HG03520 (cell line): ENCODE measurements around the gene IMP3.

ENCODE experiments used
- ATAC-seq: cut with Tn5 transposase; IDR thresholded peaks from one replicate; pipeline ENCODE4 v1.9.1; 2021; ENCODE audit warnings: mild to moderate bottlenecking, moderate library complexity; ENCODE audit not compliant: unreplicated experiment

IMP3 gene

DNA sequence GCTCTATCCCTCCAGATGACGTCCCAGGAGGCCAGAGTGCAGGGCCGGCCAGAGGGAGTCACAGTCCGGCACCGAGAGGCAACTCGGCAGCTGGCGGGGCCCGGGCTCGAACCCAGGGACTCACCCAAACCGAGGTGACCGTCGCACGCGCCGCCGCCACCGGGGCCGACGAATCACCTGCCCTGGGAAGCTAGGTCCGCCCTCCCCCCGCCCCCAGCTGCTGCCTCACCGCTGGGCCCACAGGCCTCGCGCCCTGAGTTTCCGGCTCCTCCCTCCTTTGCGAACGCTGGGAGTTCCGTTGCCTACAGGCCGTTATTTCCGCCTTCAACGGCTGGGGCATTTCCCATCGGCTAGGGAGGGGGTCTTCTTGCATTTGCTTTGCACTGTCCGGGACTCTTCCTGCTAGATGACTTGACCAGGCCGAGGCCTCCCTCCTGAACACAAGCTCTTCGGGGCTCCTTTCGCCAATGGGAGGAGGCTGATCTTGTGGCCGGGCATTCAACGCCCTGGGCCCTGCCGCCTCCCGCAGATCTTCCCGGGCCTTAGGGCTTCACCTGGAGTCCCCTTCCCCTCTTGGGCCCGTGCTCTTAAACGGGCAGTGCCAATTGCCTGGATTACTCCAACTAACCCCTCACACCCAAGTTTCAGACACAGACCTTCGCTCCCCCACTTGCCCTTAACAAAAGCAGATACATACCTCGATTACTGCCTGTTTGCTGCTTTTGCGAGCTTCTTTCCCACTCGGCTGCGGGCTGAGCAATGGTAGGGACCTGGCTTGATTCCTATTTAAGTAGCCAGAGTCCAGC, 14.3 kb downstream of the IMP3 start, which contains the start of gene SNUPN:
SNUPN (minus strand) TSS at position 184 of the 806 bp plus-strand sequence. CDS start 4,674 bp downstream, outside the sequence.
- peak; percentile 69 for ATAC-seq

- no peak for ATAC-seq
These were observed 17.5 kb downstream of the IMP3 start for GRCh38 chr15:75622505-75622904.

- no peak for ATAC-seq
These were observed 19.1 kb downstream of the IMP3 start for GRCh38 chr15:75620841-75621391.

- ATAC-seq: no peak
These were observed 19.8 kb downstream of the IMP3 start for GRCh38 chr15:75620058-75620820.

DNA sequence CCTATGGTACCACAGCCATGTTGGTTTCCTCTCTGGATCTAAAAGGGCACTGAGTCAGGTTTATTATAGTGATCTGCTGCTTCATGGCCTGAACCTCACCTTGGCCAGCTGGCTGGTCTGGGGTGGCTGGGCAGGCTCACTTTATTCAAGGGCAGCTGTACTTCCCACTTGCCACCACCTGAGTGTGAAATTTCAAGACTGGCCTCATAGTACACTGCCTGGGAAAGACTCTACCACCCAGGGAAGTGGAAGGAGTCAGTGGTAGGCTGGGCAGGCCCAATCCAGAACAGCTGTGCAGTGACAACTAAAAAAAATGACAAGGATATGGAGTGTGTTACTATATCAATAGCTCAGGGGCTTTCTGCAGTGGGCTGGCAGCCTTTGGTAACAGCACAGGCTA, 23.3 kb downstream of the IMP3 start:
- ATAC-seq: no peak

DNA sequence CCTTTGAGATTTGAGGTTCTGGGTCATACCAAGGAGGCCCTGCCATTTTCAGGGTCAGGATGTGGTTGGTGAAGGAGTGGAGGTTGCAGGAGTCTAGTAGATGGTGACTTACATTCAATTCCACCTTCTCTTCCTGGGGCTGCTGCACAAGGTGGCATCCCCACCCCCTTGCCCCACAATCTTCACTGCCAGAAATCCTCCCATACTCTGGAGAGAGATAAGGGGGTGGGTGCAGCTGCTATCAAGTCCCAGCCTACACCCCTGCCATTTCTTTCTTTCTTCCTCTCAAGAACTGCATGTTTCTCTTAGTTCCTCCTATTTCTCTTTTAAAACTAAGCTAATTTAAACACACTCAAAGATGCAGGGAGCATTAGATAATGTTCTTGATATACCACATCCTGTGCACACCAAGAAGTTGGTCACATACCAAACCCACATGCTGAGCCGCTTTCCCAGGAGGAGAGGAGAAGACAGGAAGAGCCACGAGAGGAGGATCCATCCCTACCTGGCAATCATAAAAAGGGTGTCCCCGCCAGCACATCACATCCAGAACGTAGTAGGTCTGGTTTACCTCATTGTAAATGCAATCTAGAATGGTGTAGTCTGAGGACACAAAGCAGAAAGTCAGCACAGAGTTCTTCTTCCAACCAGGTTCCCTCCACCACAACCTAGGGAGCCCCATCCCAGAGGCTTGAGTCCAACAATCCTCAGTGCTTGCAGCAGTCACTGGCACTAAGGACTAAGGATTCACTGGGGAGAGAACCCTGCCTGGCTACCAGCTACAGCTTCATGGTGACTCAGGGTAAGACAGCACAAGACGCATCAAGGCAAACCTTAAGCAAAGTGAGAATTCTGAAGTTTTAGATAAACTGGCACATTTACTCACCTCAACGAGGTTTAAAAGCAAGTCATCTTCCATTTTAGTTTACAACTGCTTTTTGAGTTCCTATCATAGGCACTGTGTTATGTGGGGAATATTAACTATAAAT, 33.0 kb downstream of the IMP3 start:
- ATAC-seq: no peak

DNA sequence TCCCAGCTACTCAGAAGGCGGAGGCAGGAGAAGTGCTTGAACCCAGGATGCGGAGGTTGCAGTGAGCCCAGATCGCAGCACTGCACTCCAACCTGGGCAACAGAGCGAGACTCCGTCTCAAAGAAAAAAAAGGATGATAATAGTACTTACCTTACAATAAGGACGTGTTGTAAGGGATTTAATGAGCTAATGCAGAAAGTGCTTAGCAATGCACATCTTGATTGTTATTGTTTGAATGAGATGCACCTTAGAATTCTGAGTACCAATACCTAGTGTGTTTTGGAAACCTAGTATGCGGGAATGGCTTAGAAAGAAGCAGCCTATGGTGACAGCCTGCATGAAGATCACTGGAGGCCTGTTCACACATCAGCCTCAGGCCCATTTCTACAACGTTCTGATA, 34.0 kb downstream of the IMP3 start:
- ATAC-seq: no peak

DNA sequence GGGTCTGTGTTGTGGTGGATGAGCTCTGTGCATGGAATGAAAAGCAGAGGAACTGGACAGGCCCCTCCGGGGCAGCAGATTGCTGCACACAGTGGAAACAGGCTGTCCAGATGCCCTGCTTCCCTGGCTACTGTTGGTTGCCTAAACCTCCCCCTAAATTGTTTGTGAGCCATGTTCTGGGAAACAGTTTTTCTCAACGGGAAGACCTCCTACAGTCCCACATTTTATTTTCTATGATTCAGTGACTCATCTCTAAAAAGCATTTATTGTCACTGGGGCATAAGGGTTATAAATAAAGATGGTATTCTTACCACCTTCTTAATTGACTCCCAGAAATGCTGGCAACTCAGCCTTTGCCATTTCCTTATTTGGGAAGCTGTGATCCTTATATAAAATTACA, 40.6 kb downstream of the IMP3 start:
- ATAC-seq: no peak

DNA sequence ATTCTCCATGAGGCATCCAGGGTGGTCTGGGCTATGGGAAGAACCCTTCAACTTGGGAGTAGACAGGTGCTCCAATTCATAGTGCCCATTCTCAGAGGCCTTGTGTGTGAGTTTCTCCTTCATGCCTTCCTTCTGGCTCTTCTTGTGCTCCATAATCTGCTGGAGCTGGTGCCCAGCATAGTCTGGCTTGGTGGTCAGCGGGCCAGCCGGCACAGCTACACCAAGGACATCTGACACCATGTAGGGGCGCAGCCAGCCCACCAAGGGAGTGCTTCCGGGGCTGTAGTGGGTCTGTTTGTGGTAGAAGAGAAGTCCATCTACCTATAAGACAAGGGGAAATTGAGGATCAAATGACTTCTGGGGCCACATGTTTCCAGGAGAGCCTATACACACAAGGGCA, 41.7 kb downstream of the IMP3 start:
- ATAC-seq: no peak

GRCh38 chr15:75597667-75598341, 42.2 kb downstream of the IMP3 start:
- ATAC-seq: no peak

GRCh38 chr15:75596703-75597345, 43.2 kb downstream of the IMP3 start:
- ATAC-seq: no peak

DNA sequence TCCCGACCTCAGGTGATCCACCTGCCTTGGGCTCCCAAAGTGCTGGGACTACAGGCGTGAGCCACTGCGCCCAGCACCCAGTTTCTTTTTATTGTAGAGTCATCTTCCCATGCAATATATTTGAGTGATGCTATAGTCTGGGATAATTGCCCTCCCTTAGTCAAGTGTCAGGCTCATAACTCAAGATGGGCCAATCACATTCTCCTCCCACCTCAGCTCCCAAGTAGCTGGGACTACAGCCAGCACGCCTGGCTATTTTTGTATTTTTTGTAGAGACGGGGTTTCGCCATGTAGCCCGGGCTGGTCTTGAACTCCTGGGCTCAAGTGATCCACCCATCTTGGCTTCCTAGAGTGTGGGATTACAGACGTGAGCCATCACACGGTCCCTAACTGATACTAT, 45.7 kb downstream of the IMP3 start:
- no peak for ATAC-seq

GRCh38 chr15:75591655-75592364, 48.2 kb downstream of the IMP3 start:
- ATAC-seq: no peak

DNA sequence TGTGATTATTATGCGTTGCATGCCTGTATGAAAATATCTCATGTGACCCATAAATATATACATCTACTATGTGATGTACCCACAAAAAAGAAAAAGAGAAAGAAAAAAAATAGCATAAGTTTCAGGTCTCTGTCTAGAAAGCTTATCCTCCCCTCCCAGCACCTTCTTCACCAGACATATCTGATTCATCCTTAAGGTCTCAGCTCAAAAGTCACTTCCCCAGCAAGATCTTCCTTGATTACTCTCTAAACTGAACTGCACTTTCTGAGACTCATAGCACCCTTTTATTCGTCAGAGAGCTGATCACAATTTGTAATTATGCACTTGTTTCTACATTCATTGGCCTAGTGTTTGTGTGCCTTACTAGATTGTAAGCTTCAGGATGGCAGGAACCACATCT, 49.8 kb downstream of the IMP3 start:
- ATAC-seq: no peak
